ENCODE data around the gene MYOM1. TPM values are rescaled to one million over a fixed set of nuclear protein-coding genes. Genes with fewer than 3 reads are reported as not detected.

Gene MYOM1
- total RNA-seq, 1 donor: 0.86 TPM

DNA sequence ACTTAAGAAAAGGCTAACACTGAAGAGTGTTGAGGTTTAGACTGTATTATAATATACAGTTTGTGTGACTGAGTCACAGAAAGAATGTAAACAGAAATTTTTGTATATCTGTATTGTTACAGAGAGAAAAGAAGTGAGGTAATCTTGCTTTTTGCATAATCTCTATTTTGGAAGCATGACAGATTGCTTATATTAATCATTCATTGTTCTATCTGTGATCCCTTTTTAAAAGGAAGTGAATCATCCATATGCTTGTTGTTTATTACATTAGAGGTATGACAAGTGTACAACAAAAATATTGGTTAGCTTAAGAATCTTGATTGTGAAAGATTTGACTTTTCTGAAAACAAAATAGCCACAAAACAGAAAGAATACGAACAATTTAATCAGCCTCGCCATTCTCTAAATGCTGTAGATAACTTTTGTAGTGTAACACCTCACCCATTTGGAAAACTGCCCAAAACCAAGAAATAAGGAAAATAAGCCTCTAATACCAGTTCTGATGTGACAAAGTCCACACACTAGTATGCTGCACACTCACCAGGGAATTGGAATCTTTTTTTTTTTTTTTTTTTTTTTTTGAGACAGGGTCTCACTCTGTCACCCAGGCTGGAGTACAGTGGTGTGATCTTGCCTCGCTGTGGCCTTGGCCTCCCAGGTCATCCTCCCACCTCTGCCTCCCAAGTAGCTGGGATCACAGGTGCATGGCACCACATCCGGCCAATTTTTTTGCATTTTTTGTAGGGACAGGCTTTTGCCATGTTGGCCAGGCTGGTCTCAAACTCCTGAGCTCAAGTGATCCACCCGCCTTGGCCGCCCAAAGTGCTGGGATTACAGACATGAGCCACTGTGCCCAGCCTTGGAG, 115.3 kb downstream of the MYOM1 start:
- no peak overlapping the region for H3K4me3 ChIP-seq (ENCODE audit: low read depth, low read length)
- no peak for TF ChIP-seq CTCF (IDR thresholded peaks at IDR 0.05; ENCODE audit: insufficient read depth, low read depth, low read length)
- peak; percentile 74 for DNase-seq (ENCODE audit: low read depth)

DNA sequence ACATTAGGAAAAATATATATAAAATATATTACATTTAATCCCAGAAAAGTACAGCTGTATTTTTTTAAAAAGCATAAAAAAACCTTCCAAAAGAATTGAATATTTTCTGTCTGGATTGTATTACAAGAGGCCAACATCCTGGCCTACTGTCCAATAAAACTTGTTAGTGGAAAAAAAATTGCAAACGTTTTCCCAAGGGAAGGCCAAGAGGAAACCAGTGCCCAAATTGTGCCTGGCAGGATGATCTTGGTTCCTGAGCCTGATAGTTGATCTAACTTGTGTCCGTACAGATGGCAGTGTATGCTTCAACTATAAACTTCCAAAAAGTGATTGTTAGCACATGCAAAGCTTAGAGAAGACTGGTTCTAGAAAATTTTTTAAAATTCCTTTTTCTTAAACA, 116.2 kb downstream of the MYOM1 start:
- no peak for DNase-seq (ENCODE audit: low read depth)
- no peak for TF ChIP-seq CTCF (IDR thresholded peaks at IDR 0.05; ENCODE audit: insufficient read depth, low read depth, low read length)
- H3K4me3 ChIP-seq (ENCODE audit: low read depth, low read length): no peak overlapping the region

DNA sequence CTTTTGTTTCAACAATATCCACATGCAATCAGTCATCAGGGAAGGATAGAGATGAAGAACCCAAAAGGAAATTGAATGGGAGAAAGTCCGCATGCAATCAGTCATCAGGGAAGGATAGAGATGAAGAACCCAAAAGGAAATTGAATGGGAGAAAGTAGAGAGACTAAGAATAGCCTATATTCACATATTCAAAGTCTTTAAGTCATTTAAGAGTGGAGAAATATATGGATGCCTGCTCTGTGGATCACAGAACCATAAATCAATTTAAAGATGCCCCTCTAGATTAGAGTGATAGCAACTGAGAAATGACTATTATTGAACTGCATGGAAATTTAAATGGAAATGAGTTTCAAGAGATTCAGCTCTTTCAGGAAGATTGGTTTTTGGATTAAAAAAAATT, 116.8 kb downstream of the MYOM1 start:
- no peak overlapping the region for H3K4me3 ChIP-seq (ENCODE audit: low read depth, low read length)
- no peak for DNase-seq (ENCODE audit: low read depth)
- TF ChIP-seq CTCF (IDR thresholded peaks at IDR 0.05; ENCODE audit: insufficient read depth, low read depth, low read length): no peak

DNA sequence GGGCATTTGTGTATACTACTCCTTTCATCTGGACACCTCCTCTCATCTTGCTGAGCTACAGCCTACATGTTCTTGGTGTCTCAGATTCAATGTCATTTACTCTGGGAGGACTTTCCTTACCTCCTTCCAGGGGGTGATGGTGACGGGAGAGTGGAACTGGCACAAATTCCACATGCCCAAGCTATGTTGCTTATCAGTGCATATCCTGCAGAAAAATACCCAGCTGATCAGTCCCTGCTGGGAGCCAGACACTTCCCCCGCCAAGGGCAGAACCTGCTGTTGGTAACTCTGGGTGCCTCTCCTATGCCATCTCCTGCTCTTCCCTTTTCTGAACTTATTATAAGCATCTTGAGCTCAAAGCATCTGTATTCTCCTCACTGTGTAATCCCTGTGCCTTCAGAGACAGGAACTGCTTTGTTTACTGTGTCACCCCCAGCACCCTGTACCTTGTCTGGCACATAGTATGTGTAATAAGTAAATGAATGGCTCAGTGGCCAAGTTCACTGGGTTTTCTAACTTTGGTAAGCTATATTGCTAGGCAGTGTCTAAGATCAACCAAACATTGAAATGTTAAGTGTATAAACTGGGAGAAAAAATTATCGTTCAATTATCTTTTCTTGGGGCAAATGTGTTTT, 119.2 kb downstream of the MYOM1 start:
- DNase-seq (ENCODE audit: low read depth): no peak
- H3K4me3 ChIP-seq (ENCODE audit: low read depth, low read length): no peak overlapping the region
- no peak for TF ChIP-seq CTCF (IDR thresholded peaks at IDR 0.05; ENCODE audit: insufficient read depth, low read depth, low read length)

GRCh38 chr18:3099327-3099726, 120.4 kb downstream of the MYOM1 start:
- DNase-seq (ENCODE audit: low read depth): no peak
- no peak for TF ChIP-seq CTCF (IDR thresholded peaks at IDR 0.05; ENCODE audit: insufficient read depth, low read depth, low read length)
- no peak overlapping the region for H3K4me3 ChIP-seq (ENCODE audit: low read depth, low read length)

GRCh38 chr18:3097082-3097481, 122.7 kb downstream of the MYOM1 start:
- no peak for TF ChIP-seq CTCF (IDR thresholded peaks at IDR 0.05; ENCODE audit: insufficient read depth, low read depth, low read length)
- no peak for DNase-seq (ENCODE audit: low read depth)
- H3K4me3 ChIP-seq (ENCODE audit: low read depth, low read length): no peak overlapping the region

Measured in fibroblast of villous mesenchyme (primary cell).